Loucy (cell line): ENCODE data around the gene KCNC4.

Experiments used
- H2AFZ ChIP-seq: fragments of 200-600 bp; sonication (generic); 2 replicates; pipeline ENCODE4 v1.6.0; 2016; ENCODE audit warnings: antibody characterized with exemption, mild to moderate bottlenecking, low read length, moderate library complexity
- H3F3A ChIP-seq: fragments of 200-600 bp; 2 replicates; pipeline ENCODE4 v1.6.0; 2016; ENCODE audit warnings: antibody characterized with exemption, low read depth, mild to moderate bottlenecking
- H3K27me3 ChIP-seq: fragments of 200-600 bp; sonication (generic); 2 replicates; pipeline ENCODE4 v1.6.1; 2014; ENCODE audit warnings: low read length, mild to moderate bottlenecking; ENCODE audit not compliant: insufficient read depth, poor library complexity, severe bottlenecking
- H3K36me3 ChIP-seq: fragments of 200-600 bp; sonication (generic); 2 replicates; pipeline ENCODE4 v1.6.1; 2016; ENCODE audit warnings: low read length; ENCODE audit not compliant: insufficient read depth
- H3K4me1 ChIP-seq: fragments of 200-600 bp; sonication (generic); 2 replicates; pipeline ENCODE4 v1.5.1; 2014; ENCODE audit warnings: low read length, mild to moderate bottlenecking; ENCODE audit not compliant: insufficient read depth, poor library complexity, severe bottlenecking
- H3K4me2 ChIP-seq: fragments of 200-600 bp; sonication (generic); 2 replicates; pipeline ENCODE4 v1.6.0; 2014; ENCODE audit warnings: antibody characterized with exemption, low read length, low read depth, mild to moderate bottlenecking; ENCODE audit not compliant: poor library complexity, severe bottlenecking
- H3K4me3 ChIP-seq: fragments of 200-600 bp; sonication (generic); 2 replicates; pipeline ENCODE4 v1.5.1; 2014; ENCODE audit warnings: low read length, mild to moderate bottlenecking, mixed read lengths; ENCODE audit not compliant: poor library complexity, severe bottlenecking
- H3K79me2 ChIP-seq: fragments of 200-600 bp; sonication (generic); 2 replicates; pipeline ENCODE4 v1.6.1; 2014; ENCODE audit warnings: low read length; ENCODE audit not compliant: insufficient read depth
- H3K9ac ChIP-seq: fragments of 200-600 bp; sonication (generic); 2 replicates; pipeline ENCODE4 v1.6.0; 2014; ENCODE audit warnings: mild to moderate bottlenecking, low read depth, low read length, moderate library complexity; ENCODE audit not compliant: poor library complexity, severe bottlenecking
- H3K9me2 ChIP-seq: fragments of 200-600 bp; sonication (generic); replicated peaks from 2 replicates; pipeline ENCODE4 v1.6.1; 2016; ENCODE audit warnings: low read depth, low read length, mixed read lengths
- H3K9me3 ChIP-seq: fragments of 200-600 bp; sonication (generic); 2 replicates; pipeline ENCODE4 v1.6.1; 2014; ENCODE audit warnings: mild to moderate bottlenecking, antibody characterized with exemption, low read length, low read depth; ENCODE audit not compliant: insufficient read depth
- H4K20me1 ChIP-seq: fragments of 200-600 bp; sonication (generic); 2 replicates; pipeline ENCODE4 v1.6.0; 2014; ENCODE audit warnings: antibody characterized with exemption, low read length, mild to moderate bottlenecking; ENCODE audit not compliant: insufficient read depth, poor library complexity, severe bottlenecking
- EZH2phosphoT487 ChIP-seq: fragments of 200-600 bp; IDR thresholded peaks from 2 replicates; pipeline ENCODE4 v1.6.1; 2018; ENCODE audit warnings: antibody characterized with exemption, mild to moderate bottlenecking, moderate library complexity, borderline replicate concordance
- TF ChIP-seq, protein P1 (sequence below): fragments of 200-600 bp; sonication (generic); conservative IDR thresholded peaks from 2 replicates; pipeline ENCODE4 v1.5.1; 2014; ENCODE audit warnings: mild to moderate bottlenecking, antibody characterized with exemption, low read length

Gene KCNC4

GRCh38 chr1:110203021-110203661 lies 7.0 kb upstream of the KCNC4 start:
- Histone ChIP-seq H3F3A (no peaks in the 10 kb centered on the region), H2AFZ (peak overlapping the region; percentile 94), H4K20me1 (no peaks in the 10 kb centered on the region), H3K79me2 (no peaks in the 10 kb centered on the region), H3K4me1 (peaks cover 5% of the 10 kb centered on the region), H3K4me3 (no peak overlapping the region), H3K9ac (no peak overlapping the region), H3K9me2 (no peaks in the 10 kb centered on the region), H3K9me3 (no peaks in the 10 kb centered on the region), H3K4me2 (no peak overlapping the region), H3K27me3 (no peaks in the 10 kb centered on the region), H3K36me3 (no peaks in the 10 kb centered on the region)
- TF ChIP-seq EZH2phosphoT487: no peak
- TF ChIP-seq, protein P1, sequence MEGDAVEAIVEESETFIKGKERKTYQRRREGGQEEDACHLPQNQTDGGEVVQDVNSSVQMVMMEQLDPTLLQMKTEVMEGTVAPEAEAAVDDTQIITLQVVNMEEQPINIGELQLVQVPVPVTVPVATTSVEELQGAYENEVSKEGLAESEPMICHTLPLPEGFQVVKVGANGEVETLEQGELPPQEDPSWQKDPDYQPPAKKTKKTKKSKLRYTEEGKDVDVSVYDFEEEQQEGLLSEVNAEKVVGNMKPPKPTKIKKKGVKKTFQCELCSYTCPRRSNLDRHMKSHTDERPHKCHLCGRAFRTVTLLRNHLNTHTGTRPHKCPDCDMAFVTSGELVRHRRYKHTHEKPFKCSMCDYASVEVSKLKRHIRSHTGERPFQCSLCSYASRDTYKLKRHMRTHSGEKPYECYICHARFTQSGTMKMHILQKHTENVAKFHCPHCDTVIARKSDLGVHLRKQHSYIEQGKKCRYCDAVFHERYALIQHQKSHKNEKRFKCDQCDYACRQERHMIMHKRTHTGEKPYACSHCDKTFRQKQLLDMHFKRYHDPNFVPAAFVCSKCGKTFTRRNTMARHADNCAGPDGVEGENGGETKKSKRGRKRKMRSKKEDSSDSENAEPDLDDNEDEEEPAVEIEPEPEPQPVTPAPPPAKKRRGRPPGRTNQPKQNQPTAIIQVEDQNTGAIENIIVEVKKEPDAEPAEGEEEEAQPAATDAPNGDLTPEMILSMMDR: peak; percentile 94

GRCh38 chr1:110205156-110205555 lies 5.0 kb upstream of the KCNC4 start:
- Histone ChIP-seq H3K9ac (no peak overlapping the region), H4K20me1 (no peaks in the 10 kb centered on the region), H3K79me2 (no peaks in the 10 kb centered on the region), H3K9me2 (no peaks in the 10 kb centered on the region), H3F3A (no peaks in the 10 kb centered on the region), H3K36me3 (no peaks in the 10 kb centered on the region), H3K27me3 (no peaks in the 10 kb centered on the region), H2AFZ (no peak overlapping the region), H3K4me3 (no peak overlapping the region), H3K4me2 (no peak overlapping the region), H3K9me3 (no peaks in the 10 kb centered on the region), H3K4me1 (peaks cover 5% of the 10 kb centered on the region)
- TF ChIP-seq EZH2phosphoT487: no peak
- TF ChIP-seq, protein P1: no peak

GRCh38 chr1:110205591-110206155 lies 4.4 kb upstream of the KCNC4 start:
- H3K9ac ChIP-seq: no peak overlapping the region
- no peaks in the 10 kb centered on the region for H3F3A ChIP-seq
- no peak overlapping the region for H3K4me3 ChIP-seq
- no peaks in the 10 kb centered on the region for H3K27me3 ChIP-seq
- no peaks in the 10 kb centered on the region for H3K79me2 ChIP-seq
- TF ChIP-seq, protein P1: no peak
- TF ChIP-seq EZH2phosphoT487: no peak
- H3K4me2 ChIP-seq: no peak overlapping the region
- peaks cover 5% of the 10 kb centered on the region for H3K4me1 ChIP-seq
- no peaks in the 10 kb centered on the region for H3K9me2 ChIP-seq
- H3K9me3 ChIP-seq: no peaks in the 10 kb centered on the region
- H3K36me3 ChIP-seq: no peaks in the 10 kb centered on the region
- no peaks in the 10 kb centered on the region for H4K20me1 ChIP-seq
- H2AFZ ChIP-seq: no peak overlapping the region
